Measurements from ENCODE around the gene UGT1A8. TPM values are rescaled to one million over a fixed set of nuclear protein-coding genes. Genes with fewer than 3 reads are reported as not detected.
"Not testable (repeated sequence)": the region's sequence is repeated elsewhere in the genome, so short reads cannot be mapped to it uniquely, and the experiment has no call there.

Gene UGT1A8
- total and polyA plus RNA-seq, 9 of the 15 experiments (the other 6 are each of a cell fraction or from before 2014, with no cell fraction given), result 0.04 TPM; not detected in 8

GRCh38 chr2:233736868-233737653, 119.6 kb downstream of the UGT1A8 start:
- H2AFZ ChIP-seq (ENCODE audit: low read depth, low read length); FAIRE-seq; H3K27me3 ChIP-seq (ENCODE audit: control insufficient read depth in 2 of 2, insufficient read depth in 2 of 2, low read length in 2 of 2); H3K9me3 ChIP-seq (replicated peaks; ENCODE audit: control insufficient read depth, insufficient read depth, low read depth, low read length); DNase-seq (ENCODE audit: extremely low read depth in 1 of 4, low spot score in 3 of 4); H3K4me3 ChIP-seq; intact Hi-C loops (cut with micrococcal nuclease); CTCF ChIA-PET (ENCODE audit: low intra/inter-chr PET ratio); ATAC-seq; H3K4me1 ChIP-seq (replicated peaks in 1 of 2; ENCODE audit: control insufficient read depth in 2 of 2, insufficient read depth in 2 of 2, low read length in 2 of 2); H3K9ac ChIP-seq (ENCODE audit: insufficient read depth in 1 of 2, low read depth in 2 of 2, low read length in 2 of 2); BruUV-seq (replicated peaks); H3K27ac ChIP-seq (ENCODE audit: extremely low read depth, low read depth, low read length); H4K20me1 ChIP-seq (replicated peaks; ENCODE audit: control insufficient read depth, insufficient read depth, low read length); H3K4me2 ChIP-seq (ENCODE audit: insufficient read depth, low read length); H3K36me3 ChIP-seq (ENCODE audit: control insufficient read depth, insufficient read depth, low read length); H3K9me1 ChIP-seq (ENCODE audit: control insufficient read depth, insufficient read depth, low read length); in situ Hi-C loops (cut with MboI); H3K79me2 ChIP-seq (ENCODE audit: control insufficient read depth, insufficient read depth, low read length): not testable (repeated sequence)
- POLR2A ChIA-PET, result interaction anchor here (0.7 kb wide), 1 partner anchor 29 kb away, joined by 3 read pairs; no protein-coding TSS in a partner anchor
- 0% methylated on average over 13 of the region's 14 CpGs for WGBS (ENCODE audit: insufficient coverage, low coverage, missing lambda C conversion rate)

- intact Hi-C loops (cut with micrococcal nuclease), result no loop called here
- TF ChIP-seq POLR3G (IDR thresholded peaks at IDR 0.05; ENCODE audit: extremely low read depth, insufficient read length, insufficient replicate concordance) (no peak), GABPB2 (CRISPR knock-in tag; conservative IDR thresholded peaks at IDR 0.05) (no peak), NFIC (IDR thresholded peaks at IDR 0.05) (no peak), PRMT5 (CRISPR knock-in tag; IDR thresholded peaks at IDR 0.05) (no peak), SMAD1 (IDR thresholded peaks at IDR 0.05; ENCODE audit: low read depth, low read length, partially characterized antibody) (no peak)
- Histone ChIP-seq H2AFZ (ENCODE audit: low read depth, low read length) (no peak overlapping the region), H3K36me3 (ENCODE audit: control insufficient read depth, insufficient read depth, low read length) (no peaks in the 10 kb centered on the region), H3K4me3 (no peak overlapping the region), H3K4me2 (ENCODE audit: insufficient read depth, low read length) (no peak overlapping the region), H3K9me3 (replicated peaks; ENCODE audit: control insufficient read depth, insufficient read depth, low read depth, low read length) (no peaks in the 10 kb centered on the region), H3K4me1 (replicated peaks in 1 of 2; ENCODE audit: control insufficient read depth in 2 of 2, insufficient read depth in 2 of 2, low read length in 2 of 2) (peaks cover 0 to 7% of the 10 kb centered on the region in 2 experiments; a peak in 2 of 5 replicates), H3K9ac (ENCODE audit: insufficient read depth in 1 of 2, low read depth in 2 of 2, low read length in 2 of 2) (no peak overlapping the region), H3K9me1 (ENCODE audit: control insufficient read depth, insufficient read depth, low read length) (no peaks in the 10 kb centered on the region), H3K79me2 (ENCODE audit: control insufficient read depth, insufficient read depth, low read length) (no peaks in the 10 kb centered on the region), H4K20me1 (replicated peaks; ENCODE audit: control insufficient read depth, insufficient read depth, low read length) (no peaks in the 10 kb centered on the region), H3K27me3 (ENCODE audit: control insufficient read depth in 2 of 2, insufficient read depth in 2 of 2, low read length in 2 of 2) (no peaks in the 10 kb centered on the region), H3K27ac (ENCODE audit: extremely low read depth, low read depth, low read length) (no peak overlapping the region)
- ChIA-PET CTCF (ENCODE audit: low intra/inter-chr PET ratio) (no interaction called here), POLR2A (no interaction called here)
- ATAC-seq (no peak), DNase-seq (ENCODE audit: extremely low read depth in 1 of 4, low spot score in 3 of 4) (no peak), FAIRE-seq (no peak)
- in situ Hi-C loops (cut with MboI), result no loop called here
- WGBS (ENCODE audit: insufficient coverage, low coverage, missing lambda C conversion rate), result 0% methylated on average over 2 of the region's 2 CpGs
- no TSS peak for BruUV-seq (replicated peaks)
These were observed 123.4 kb downstream of the UGT1A8 start for GRCh38 chr2:233740870-233741269.
